SK-N-SH (cell line): ENCODE data around the gene OSBPL6. TPM values are rescaled to one million over a fixed set of nuclear protein-coding genes. Genes with fewer than 3 reads are reported as not detected.

Experiments
- CTCF ChIA-PET: fragments of 300-600, 350-600 bp; formaldehyde crosslinking; extraction: SDS; loops from one replicate; lab custom pipeline; 2021; lab: Yijun Ruan, JAX
- POLR2A ChIA-PET: fragments of 350-600 bp; sonication (Branson Sonifier 250); formaldehyde crosslinking; extraction: SDS; loops from one replicate; lab custom pipeline; 2020; ENCODE audit warnings: antibody characterized with exemption, inconsistent platforms; lab: Yijun Ruan, JAX
- DNase-seq: peaks from one replicate; pipeline ENCODE4 v3.0.0; 2012
- H2AFZ ChIP-seq: fragments of 200-600 bp; sonication (generic); 2 replicates; pipeline ENCODE4 v1.8.1; 2016; ENCODE audit warnings: antibody characterized with exemption, mild to moderate bottlenecking, low read depth
- H3F3A ChIP-seq: fragments of 200-600 bp; sonication (generic); replicated peaks from 2 replicates; pipeline ENCODE3; 2016; ENCODE audit warnings: antibody characterized with exemption, mild to moderate bottlenecking; ENCODE audit not compliant: insufficient read depth
- H3K27ac ChIP-seq, 2 experiments: fragments of 200-500 bp in 1 of 2; fragments of 200-600 bp in 1 of 2; sonication (Bioruptor generic) in 1 of 2; sonication (generic), shearing (Covaris generic) in 1 of 2; 2 replicates each; pipeline versions ENCODE4 v1.5.1 to v1.6.1; 2014 to 2016; ENCODE audit warnings: low read depth in 2 of 2, inconsistent platforms in 1 of 2, low read length in 1 of 2, mild to moderate bottlenecking in 1 of 2, mixed read lengths in 1 of 2
- H3K27me3 ChIP-seq: fragments of 200-600 bp; sonication (generic), shearing (Covaris generic); 2 replicates; pipeline ENCODE4 v1.6.1; 2016; ENCODE audit warnings: mixed run types; ENCODE audit not compliant: insufficient read depth
- H3K36me3 ChIP-seq, 2 experiments: fragments of 200-500 bp in 1 of 2; fragments of 200-600 bp in 1 of 2; sonication (Bioruptor generic) in 1 of 2; sonication (generic) in 1 of 2; replicated peaks in 1 of 2; 2 replicates each; pipeline versions ENCODE3 to v1.5.1; 2014 to 2016; ENCODE audit warnings: low read length in 1 of 2, mild to moderate bottlenecking in 1 of 2; ENCODE audit not compliant: insufficient read depth in 2 of 2, control insufficient read depth in 1 of 2
- H3K4me1 ChIP-seq, 2 experiments: fragments of 200-500 bp in 1 of 2; fragments of 200-600 bp in 1 of 2; sonication (Bioruptor generic) in 1 of 2; sonication (generic), shearing (Covaris generic) in 1 of 2; 2 replicates each; pipeline versions ENCODE4 v1.5.1 to v1.6.1; 2014 to 2016; ENCODE audit warnings: low read depth in 1 of 2, low read length in 1 of 2, mixed run types in 1 of 2; ENCODE audit not compliant: insufficient read depth in 2 of 2, control insufficient read depth in 1 of 2
- H3K4me2 ChIP-seq: fragments of 200-600 bp; sonication (generic), shearing (Covaris generic); 2 replicates; pipeline ENCODE4 v1.6.1; 2017; ENCODE audit warnings: mixed run types
- H3K4me3 ChIP-seq, 2 experiments: fragments of 200-500 bp in 1 of 2; fragments of 200-600 bp in 1 of 2; sonication (Bioruptor generic) in 1 of 2; sonication (generic), shearing (Covaris generic) in 1 of 2; 2 replicates each; pipeline versions ENCODE4 v1.5.1 to v1.8.1; 2014 to 2016; ENCODE audit warnings: low read depth in 2 of 2, inconsistent platforms in 1 of 2, low read length in 1 of 2, mild to moderate bottlenecking in 1 of 2, mixed read lengths in 1 of 2, moderate library complexity in 1 of 2
- H3K79me2 ChIP-seq: fragments of 200-600 bp; sonication (generic); 2 replicates; pipeline ENCODE4 v1.8.1; 2017; ENCODE audit warnings: mild to moderate bottlenecking; ENCODE audit not compliant: insufficient read depth
- H3K9ac ChIP-seq: fragments of 200-600 bp; sonication (generic); 2 replicates; pipeline ENCODE4 v1.6.1; 2017; ENCODE audit warnings: mixed run types
- H3K9me2 ChIP-seq: fragments of 200-600 bp; sonication (generic); 2 replicates; pipeline ENCODE4 v1.6.1; 2017; ENCODE audit warnings: mixed run types
- H3K9me3 ChIP-seq: fragments of 200-600 bp; sonication (generic); 2 replicates; pipeline ENCODE4 v1.6.1; 2017; ENCODE audit warnings: mixed run types, mild to moderate bottlenecking, moderate library complexity
- H4K20me1 ChIP-seq: fragments of 200-600 bp; sonication (generic); 2 replicates; pipeline ENCODE4 v1.6.1; 2017; ENCODE audit warnings: mild to moderate bottlenecking, mixed run types; ENCODE audit not compliant: insufficient read depth
- ELF1 ChIP-seq: IDR thresholded peaks from 2 replicates; pipeline ENCODE4 v1.4.0; 2012
- EP300 ChIP-seq, 2 experiments: IDR thresholded peaks; 2 replicates each; pipeline versions ENCODE4 v1.4.0 to v1.6.1; 2012; ENCODE audit warnings: borderline replicate concordance in 1 of 2, low read depth in 1 of 2, low read length in 1 of 2
- GATA2 ChIP-seq: sonication (generic); formaldehyde crosslinking; IDR thresholded peaks from 2 replicates; pipeline ENCODE4 v1.5.0; 2020; ENCODE audit warnings: mild to moderate bottlenecking, missing genetic modification reagents
- IRF3 ChIP-seq: fragments of 150-350 bp; IDR thresholded peaks from 2 replicates; pipeline ENCODE4 v1.6.1; 2016; ENCODE audit warnings: mild to moderate bottlenecking, low read depth, low read length
- NFIC ChIP-seq: IDR thresholded peaks from 2 replicates; pipeline ENCODE4 v1.4.0; 2012; ENCODE audit warnings: borderline replicate concordance
- NRF1 ChIP-seq: IDR thresholded peaks from 2 replicates; pipeline ENCODE4 v1.6.1; 2012; ENCODE audit warnings: low read depth, mild to moderate bottlenecking, low read length
- RCOR1 ChIP-seq: fragments of 150-350 bp; IDR thresholded peaks from 2 replicates; pipeline ENCODE4 v1.6.1; 2017; ENCODE audit warnings: antibody characterized with exemption, low read length
- RFX5 ChIP-seq: IDR thresholded peaks from 2 replicates; pipeline ENCODE4 v1.6.1; 2012; ENCODE audit warnings: mild to moderate bottlenecking, improper control_type of control experiment, low read length
- RXRA ChIP-seq: IDR thresholded peaks from 2 replicates; pipeline ENCODE4 v1.4.0; 2012; ENCODE audit warnings: low read depth, mild to moderate bottlenecking, borderline replicate concordance
- SIN3A ChIP-seq: IDR thresholded peaks from 2 replicates; pipeline ENCODE4 v1.6.1; 2012; ENCODE audit warnings: low read depth, mild to moderate bottlenecking, low read length, moderate library complexity, borderline replicate concordance
- SMC3 ChIP-seq: IDR thresholded peaks from 2 replicates; pipeline ENCODE4 v1.6.1; 2012; ENCODE audit warnings: low read depth, low read length, improper control_type of control experiment
- TCF12 ChIP-seq: IDR thresholded peaks from 2 replicates; pipeline ENCODE4 v1.4.0; 2012
- USF2 ChIP-seq: fragments of 150-350 bp; IDR thresholded peaks from 2 replicates; pipeline ENCODE4 v1.6.1; 2017; ENCODE audit warnings: antibody characterized with exemption, low read length, low read depth, borderline replicate concordance
- ZBTB33 ChIP-seq: IDR thresholded peaks from 2 replicates; pipeline ENCODE4 v1.4.0; 2012; ENCODE audit warnings: low read depth, borderline replicate concordance
- WGBS: methylation state at CpG from one replicate; pipeline ENCODE4 v1.1.6; 2017; ENCODE audit warnings: low lambda C conversion rate; 5-methylcytosine and 5-hydroxymethylcytosine counted together
- polyA plus RNA-seq, 3 experiments: library from polyadenylated mRNA; depleted of rRNA; stranded (reverse); fragments of >200 nt; gene quantifications; 2 replicates each; pipeline ENCODE4 v1.2.3, GENCODE V29; 2012

The OSBPL6 gene
- polyA plus RNA-seq, 1 of the 3 experiments (the other 2 are of a cell fraction) = 2.7 TPM

- 93% methylated on average over 1 of the region's 1 CpG for WGBS
- H3K9me3 ChIP-seq = no peaks in the 10 kb centered on the region
Observed at GRCh38 chr2:178219247-178219646, 24.9 kb downstream of the OSBPL6 start.

GRCh38 chr2:178220814-178221213 is 26.5 kb downstream of the OSBPL6 start:
- no peak for DNase-seq
- no peaks in the 10 kb centered on the region for H3K79me2 ChIP-seq
- TF ChIP-seq TCF12 (no peak), SIN3A (no peak), IRF3 (no peak), ELF1 (no peak), USF2 (no peak), SMC3 (no peak), NRF1 (no peak), GATA2 (no peak)

More at GRCh38 chr2:178219247-178219646, 24.9 kb downstream of the OSBPL6 start:
- Histone ChIP-seq H3K4me1 (peaks cover 0 to 3% of the 10 kb centered on the region in 2 experiments; a peak in 1 of 4 replicates), H3K79me2 (no peaks in the 10 kb centered on the region), H4K20me1 (no peaks in the 10 kb centered on the region), H3K9me2 (no peaks in the 10 kb centered on the region), H3K4me2 (no peak overlapping the region), H3K27ac (no peak overlapping the region), H3K27me3 (no peaks in the 10 kb centered on the region), H3K9ac (no peak overlapping the region), H3K36me3 (no peaks in the 10 kb centered on the region)
- CTCF ChIA-PET = interaction anchor here (1.9 kb wide), 1 partner anchor 11 kb away, joined by 6 read pairs; no protein-coding TSS in a partner anchor
- no peak for DNase-seq
- TF ChIP-seq GATA2 = no peak
- no peak for TF ChIP-seq RCOR1
- TF ChIP-seq RXRA = no peak
- TF ChIP-seq EP300 (IDR thresholded peaks at IDR 0.05; ENCODE audit: borderline replicate concordance in 1 of 2, low read depth in 1 of 2, low read length in 1 of 2) = no peak
- no peak for TF ChIP-seq USF2
- no peak for TF ChIP-seq NFIC
- no peak for TF ChIP-seq ZBTB33
- no peak for TF ChIP-seq RFX5
- no peak for TF ChIP-seq IRF3
- TF ChIP-seq, all 33 proteins: peak for 0
- POLR2A ChIA-PET = no interaction called here
- Histone ChIP-seq H2AFZ (no peak overlapping the region), H3K4me3 (no peak overlapping the region), H3F3A (no peaks in the 10 kb centered on the region)

More at GRCh38 chr2:178220814-178221213, 26.5 kb downstream of the OSBPL6 start:
- H3K27ac ChIP-seq = no peak overlapping the region
- H4K20me1 ChIP-seq = no peaks in the 10 kb centered on the region
- no peaks in the 10 kb centered on the region for H3K9me3 ChIP-seq
- CTCF ChIA-PET = interaction anchor here (1.9 kb wide), 1 partner anchor 12 kb away, joined by 6 read pairs; no protein-coding TSS in a partner anchor
- POLR2A ChIA-PET = no interaction called here
- no peaks in the 10 kb centered on the region for H3K9me2 ChIP-seq
- H3K4me1 ChIP-seq = peaks cover 3 to 12% of the 10 kb centered on the region in 2 experiments; a peak in 2 of 4 replicates
- no peaks in the 10 kb centered on the region for H3K36me3 ChIP-seq
- H3K4me3 ChIP-seq = no peak overlapping the region
- no peak overlapping the region for H3K4me2 ChIP-seq
- H2AFZ ChIP-seq = no peak overlapping the region
- no peaks in the 10 kb centered on the region for H3F3A ChIP-seq
- H3K27me3 ChIP-seq = no peaks in the 10 kb centered on the region
- 83% methylated on average over 4 of the region's 4 CpGs for WGBS
- no peak overlapping the region for H3K9ac ChIP-seq
